Cardiac muscle cell (in vitro differentiated cells and primary cell): Measurements from ENCODE around the gene TET3. TPM values are rescaled to one million over a fixed set of nuclear protein-coding genes. Genes with fewer than 3 reads are reported as not detected.

ENCODE experiments used
- DNase-seq, 2 donors: peaks; one replicate each; pipeline versions ENCODE4 v3.0.0 to v3.0.0-alpha.2; 2010 to 2017; ENCODE audit warnings: low read depth in 1 of 2, low spot score in 1 of 2
- H3K27ac ChIP-seq: fragments of 200-600 bp; sonication (generic); 2 replicates; pipeline ENCODE4 v1.5.1; 2016
- H3K27me3 ChIP-seq: fragments of 200-600 bp; sonication (generic); 2 replicates; pipeline ENCODE4 v1.6.0; 2016; ENCODE audit warnings: control low read depth
- H3K36me3 ChIP-seq: fragments of 200-600 bp; sonication (generic); 2 replicates; pipeline ENCODE4 v1.5.1; 2016; ENCODE audit warnings: control low read depth
- H3K4me1 ChIP-seq: fragments of 200-600 bp; sonication (generic); 2 replicates; pipeline ENCODE4 v1.8.1; 2017; ENCODE audit warnings: low read depth, mild to moderate bottlenecking, mixed run types
- H3K4me3 ChIP-seq: fragments of 200-600 bp; sonication (generic); 2 replicates; pipeline ENCODE4 v1.5.1; 2016; ENCODE audit warnings: mild to moderate bottlenecking
- H3K9me3 ChIP-seq: fragments of 200-600 bp; sonication (generic); 2 replicates; pipeline ENCODE4 v1.5.1; 2017; ENCODE audit warnings: low read depth, mild to moderate bottlenecking, control low read depth
- CTCF ChIP-seq: IDR thresholded peaks from 2 replicates; pipeline ENCODE4 v1.5.1; 2012; ENCODE audit warnings: low read depth, mild to moderate bottlenecking, low read length
- polyA plus RNA-seq: library from polyadenylated mRNA; unstranded; fragments of >200 nt; fragmentation: Nextera tagmentation; extraction: Ambion mirVana; gene quantifications from 2 replicates; pipeline ENCODE4 v1.2.1, GENCODE V29; 2016
- total RNA-seq: library from RNA; depleted of rRNA; stranded (reverse); fragments of >200 nt; gene quantifications from 2 replicates; pipeline ENCODE4 v1.2.3, GENCODE V29; 2016

Gene TET3
- total and polyA plus RNA-seq, 2 experiments from 2014 or later, result 2.9 to 10.2 TPM

GRCh38 chr2:73980566-73980965 lies 4.1 kb upstream of the TET3 start:
- no peak overlapping the region for H3K27ac ChIP-seq
- no peak for DNase-seq
- peaks cover 34% of the 10 kb centered on the region for H3K27me3 ChIP-seq
- no peaks in the 10 kb centered on the region for H3K36me3 ChIP-seq
- H3K4me1 ChIP-seq, result peaks cover 33% of the 10 kb centered on the region
- no peaks in the 10 kb centered on the region for H3K9me3 ChIP-seq
- TF ChIP-seq CTCF, result no peak
- H3K4me3 ChIP-seq, result no peak overlapping the region

- DNase-seq, result peak in 1 of 2 donors; percentile 30
- Histone ChIP-seq H3K4me3 (peak overlapping the region; percentile 11), H3K9me3 (no peaks in the 10 kb centered on the region), H3K27me3 (peaks cover 34% of the 10 kb centered on the region), H3K36me3 (no peaks in the 10 kb centered on the region), H3K27ac (no peak overlapping the region), H3K4me1 (peaks cover 39% of the 10 kb centered on the region)
- no peak for TF ChIP-seq CTCF
These were observed 3.4 kb upstream of the TET3 start for GRCh38 chr2:73981081-73982001.

- peaks cover 46% of the 10 kb centered on the region for H3K4me1 ChIP-seq
- no peak for TF ChIP-seq CTCF
- H3K27me3 ChIP-seq, result peaks cover 34% of the 10 kb centered on the region
- H3K36me3 ChIP-seq, result no peaks in the 10 kb centered on the region
- no peaks in the 10 kb centered on the region for H3K9me3 ChIP-seq
- DNase-seq, result no peak
- no peak overlapping the region for H3K4me3 ChIP-seq
- no peak overlapping the region for H3K27ac ChIP-seq
These were observed 2.5 kb upstream of the TET3 start for GRCh38 chr2:73982140-73982617.

GRCh38 chr2:73983322-73984202 lies 1.1 kb upstream of the TET3 start:
- peak in 1 of 2 donors; percentile 61 for DNase-seq
- no peak overlapping the region for H3K27ac ChIP-seq
- H3K4me3 ChIP-seq, result peak overlapping the region; percentile 35
- H3K4me1 ChIP-seq, result peaks cover 59% of the 10 kb centered on the region
- H3K9me3 ChIP-seq, result no peaks in the 10 kb centered on the region
- peaks cover 28% of the 10 kb centered on the region for H3K27me3 ChIP-seq
- H3K36me3 ChIP-seq, result no peaks in the 10 kb centered on the region
- no peak for TF ChIP-seq CTCF

- Histone ChIP-seq H3K4me3 (peak overlapping the region; percentile 35), H3K4me1 (peaks cover 59% of the 10 kb centered on the region), H3K36me3 (no peaks in the 10 kb centered on the region), H3K9me3 (no peaks in the 10 kb centered on the region), H3K27ac (peak overlapping the region; percentile 74), H3K27me3 (peaks cover 15% of the 10 kb centered on the region)
- TF ChIP-seq CTCF, result no peak
- no peak for DNase-seq
These were observed 205 bp downstream of the TET3 start for GRCh38 chr2:73984922-73985307.
